WTC11 (cell line): ENCODE measurements around the gene ABHD4. TPM values are rescaled to one million over a fixed set of nuclear protein-coding genes. Genes with fewer than 3 reads are reported as not detected.

Experiments used
- ATAC-seq: fragments of 200-7000 bp; cut with Tn5 transposase; 2 replicates; pipeline ENCODE4 v1.10.0; 2021; ENCODE audit warnings: mild to moderate bottlenecking, moderate library complexity
- CTCF ChIA-PET: fragments of 300-600 bp; sonication (Branson Sonifier 250); formaldehyde crosslinking; loops from one replicate; lab custom pipeline; 2021; ENCODE audit warnings: antibody characterized with exemption; lab: Charles Lee
- POLR2A ChIA-PET: fragments of 350-600 bp; sonication (Branson Sonifier 250); formaldehyde crosslinking; loops from one replicate; lab custom pipeline; 2021; ENCODE audit warnings: antibody characterized with exemption; lab: Charles Lee
- DNase-seq: peaks from one replicate; pipeline ENCODE4 v3.0.0; 2021; ENCODE audit warnings: low spot score
- H3K27ac Mint-ChIP-seq: 2 replicates; pipeline ENCODE4 v1.8.0; 2021; ENCODE audit warnings: mixed read lengths
- H3K27me3 Mint-ChIP-seq: 2 replicates; pipeline ENCODE4 v1.8.0; 2021; ENCODE audit warnings: low read depth, mild to moderate bottlenecking, moderate library complexity, mixed read lengths
- H3K36me3 Mint-ChIP-seq: 2 replicates; pipeline ENCODE4 v1.8.0; 2021; ENCODE audit warnings: mixed read lengths
- H3K4me1 Mint-ChIP-seq: 2 replicates; pipeline ENCODE4 v1.8.0; 2022; ENCODE audit warnings: mixed read lengths
- H3K4me3 Mint-ChIP-seq: 2 replicates; pipeline ENCODE4 v1.8.0; 2021; ENCODE audit warnings: mild to moderate bottlenecking, moderate library complexity, mixed read lengths
- H3K9me3 Mint-ChIP-seq: 2 replicates; pipeline ENCODE4 v1.8.0; 2021; ENCODE audit warnings: mixed read lengths
- GABPB1 ChIP-seq: sonication (generic); formaldehyde crosslinking; IDR thresholded peaks from 2 replicates; pipeline ENCODE4 v1.8.1; 2023; ENCODE audit warnings: mild to moderate bottlenecking, missing genetic modification reagents
- IRF1 ChIP-seq: sonication (generic); formaldehyde crosslinking; IDR thresholded peaks from 2 replicates; pipeline ENCODE4 v1.8.0; 2023; ENCODE audit warnings: missing genetic modification reagents
- MXD4 ChIP-seq: fragments of 250-450 bp; sonication (Bioruptor Pico); IDR thresholded peaks from 2 replicates; pipeline ENCODE4 v1.8.0; 2021; ENCODE audit warnings: mild to moderate bottlenecking, moderate library complexity, borderline replicate concordance
- MYBL2 ChIP-seq: sonication (generic); formaldehyde crosslinking; IDR thresholded peaks from 2 replicates; pipeline ENCODE4 v1.8.1; 2023; ENCODE audit warnings: mild to moderate bottlenecking, moderate library complexity, missing genetic modification reagents
- NFATC4 ChIP-seq: fragments of 250-450 bp; sonication (Bioruptor Pico); IDR thresholded peaks from 2 replicates; pipeline ENCODE4 v1.9.0; 2021; ENCODE audit warnings: mild to moderate bottlenecking
- OVOL2 ChIP-seq: fragments of 250-450 bp; sonication (Bioruptor Pico); IDR thresholded peaks from 2 replicates; pipeline ENCODE4 v1.9.0; 2021; ENCODE audit warnings: mild to moderate bottlenecking, borderline replicate concordance
- PRDM15 ChIP-seq: sonication (generic); formaldehyde crosslinking; IDR thresholded peaks from 2 replicates; pipeline ENCODE4 v1.8.0; 2022; ENCODE audit warnings: missing genetic modification reagents
- PRRX2 ChIP-seq: fragments of 250-450 bp; sonication (Bioruptor Pico); IDR thresholded peaks from 2 replicates; pipeline ENCODE4 v1.8.0; 2021; ENCODE audit warnings: mild to moderate bottlenecking
- SMAD3 ChIP-seq: sonication (generic); formaldehyde crosslinking; IDR thresholded peaks from 2 replicates; pipeline ENCODE4 v1.8.0; 2022; ENCODE audit warnings: missing genetic modification reagents, mild to moderate bottlenecking, borderline replicate concordance
- TP53 ChIP-seq: sonication (generic); formaldehyde crosslinking; IDR thresholded peaks from 2 replicates; pipeline ENCODE4 v1.8.1; 2023; ENCODE audit warnings: mild to moderate bottlenecking, missing genetic modification reagents
- USF1 ChIP-seq: sonication (generic); formaldehyde crosslinking; IDR thresholded peaks from 2 replicates; pipeline ENCODE4 v1.8.0; 2022; ENCODE audit warnings: mild to moderate bottlenecking, missing genetic modification reagents
- ZBTB21 ChIP-seq: sonication (generic); formaldehyde crosslinking; IDR thresholded peaks from 2 replicates; pipeline ENCODE4 v1.8.1; 2023; ENCODE audit warnings: mild to moderate bottlenecking, missing genetic modification reagents, borderline replicate concordance
- ZNF138 ChIP-seq: sonication (generic); formaldehyde crosslinking; conservative IDR thresholded peaks from 2 replicates; pipeline ENCODE4 v1.8.1; 2022; ENCODE audit warnings: mild to moderate bottlenecking, moderate library complexity, missing genetic modification reagents
- ZNF317 ChIP-seq: sonication (generic); formaldehyde crosslinking; IDR thresholded peaks from 2 replicates; pipeline ENCODE4 v1.8.1; 2023; ENCODE audit warnings: low read depth, mild to moderate bottlenecking, moderate library complexity, missing genetic modification reagents, borderline replicate concordance
- ZNF396 ChIP-seq: fragments of 250-450 bp; sonication (Bioruptor Pico); IDR thresholded peaks from 2 replicates; pipeline ENCODE4 v1.8.0; 2021; ENCODE audit warnings: mild to moderate bottlenecking, moderate library complexity, borderline replicate concordance
- ZNF425 ChIP-seq: fragments of 250-450 bp; sonication (Bioruptor Pico); conservative IDR thresholded peaks from 2 replicates; pipeline ENCODE4 v1.9.0; 2021; ENCODE audit warnings: mild to moderate bottlenecking
- ZNF512 ChIP-seq: sonication (generic); formaldehyde crosslinking; IDR thresholded peaks from 2 replicates; pipeline ENCODE4 v1.8.1; 2022; ENCODE audit warnings: missing genetic modification reagents, borderline replicate concordance
- ZNF532 ChIP-seq: fragments of 250-450 bp; sonication (Bioruptor Pico); IDR thresholded peaks from 2 replicates; pipeline ENCODE4 v1.9.0; 2021; ENCODE audit warnings: mild to moderate bottlenecking, borderline replicate concordance
- total RNA-seq: library from RNA; stranded (reverse); gene quantifications from 3 replicates; pipeline ENCODE4 v1.2.3, GENCODE V29; 2021

Gene ABHD4
- total RNA-seq, 1 experiment from 2014 or later = 33.9 TPM

- no peak for TF ChIP-seq ZBTB21 (CRISPR knock-in tag)
- no peak for TF ChIP-seq MYBL2
- TF ChIP-seq PRDM15 = no peak
- no peak for TF ChIP-seq ZNF138 (CRISPR knock-in tag)
- TF ChIP-seq ZNF317 (CRISPR knock-in tag) = no peak
- TF ChIP-seq TP53 (CRISPR knock-in tag) = no peak
- TF ChIP-seq GABPB1 = no peak
Measured at GRCh38 chr14:22656945-22657731, 59.0 kb downstream of the ABHD4 start (continued).

- no peak for ATAC-seq
- H3K27ac Mint-ChIP-seq = no peak overlapping the region
- no peak for DNase-seq
- H3K4me3 Mint-ChIP-seq = no peak overlapping the region
- no peaks in the 10 kb centered on the region for H3K36me3 Mint-ChIP-seq
- no peaks in the 10 kb centered on the region; the same call in 1 of the 2 replicates for H3K27me3 Mint-ChIP-seq
- CTCF ChIA-PET = interaction anchor here (0.6 to 5.1 kb wide), 17 partner anchors 16 to 329 kb away, joined by 3 to 42 read pairs (median 3); partner anchors contain the start of gene OXA1L
- POLR2A ChIA-PET = interaction anchor here (1.2 kb wide), 1 partner anchor 45 kb away, joined by 4 read pairs; no protein-coding TSS in a partner anchor
- H3K9me3 Mint-ChIP-seq = no peaks in the 10 kb centered on the region
- TF ChIP-seq IRF1 (CRISPR knock-in tag) = no peak
- no peak for TF ChIP-seq TP53 (CRISPR knock-in tag)
- no peak for TF ChIP-seq SMAD3
- no peak for TF ChIP-seq USF1 (CRISPR knock-in tag)
- TF ChIP-seq ZNF425 = no peak
- TF ChIP-seq ZNF512 = no peak
- no peak for TF ChIP-seq ZNF532 (CRISPR knock-in tag)
- TF ChIP-seq NFATC4 (CRISPR knock-in tag) = no peak
- no peak for TF ChIP-seq ZNF396 (CRISPR knock-in tag)
- TF ChIP-seq MXD4 (CRISPR knock-in tag) = no peak
- no peak for TF ChIP-seq OVOL2 (CRISPR knock-in tag)
- TF ChIP-seq PRRX2 (CRISPR knock-in tag) = no peak
- no peak for TF ChIP-seq ZBTB21 (CRISPR knock-in tag)
- TF ChIP-seq, all 79 proteins: peak for 0
- H3K4me1 Mint-ChIP-seq = 0 out of 2 replicates have a peak, but pooled peaks cover 3% of the 10 kb centered on the region
Measured at GRCh38 chr14:22657861-22658260, 59.8 kb downstream of the ABHD4 start.
